K562 (cell line): ENCODE data around the gene U2AF1L4. TPM values are rescaled to one million over a fixed set of nuclear protein-coding genes. Genes with fewer than 3 reads are reported as not detected.

Experiments
- FIP1L1 ChIP-seq: fragments of 200-400 bp; formaldehyde crosslinking; IDR thresholded peaks from 2 replicates; pipeline ENCODE4 v1.6.1; 2018; ENCODE audit warnings: mild to moderate bottlenecking, low read depth, low read length; ENCODE audit not compliant: poor library complexity, severe bottlenecking
- FOS ChIP-seq: IDR thresholded peaks from 3 replicates; pipeline ENCODE4 v1.6.1; 2011; ENCODE audit not compliant: insufficient read length; ENCODE audit errors: extremely low read depth
- FOXM1 ChIP-seq, 2 experiments: fragments of 450-650 bp in 1 of 2; sonication (generic) in 1 of 2; formaldehyde crosslinking in 1 of 2; IDR thresholded peaks; 2 replicates each; pipeline versions ENCODE4 v1.6.1 to v1.9.0; 2017 to 2022; ENCODE audit warnings: low read depth in 2 of 2, mild to moderate bottlenecking in 2 of 2, missing genetic modification reagents in 1 of 2, moderate library complexity in 1 of 2
- GABPB1 ChIP-seq: sonication (generic); formaldehyde crosslinking; IDR thresholded peaks from 2 replicates; pipeline ENCODE4 v1.8.0; 2022; ENCODE audit warnings: mild to moderate bottlenecking, missing genetic modification reagents
- NFATC3 ChIP-seq: fragments of 450-650 bp; IDR thresholded peaks from 2 replicates; pipeline ENCODE4 v1.6.1; 2017; ENCODE audit warnings: mild to moderate bottlenecking
- PPARD ChIP-seq: fragments of 250-450 bp; sonication (Bioruptor Pico); IDR thresholded peaks from 2 replicates; pipeline ENCODE4 v1.8.0; 2022; ENCODE audit warnings: inconsistent platforms, mild to moderate bottlenecking, moderate library complexity
- SMAD1 ChIP-seq: fragments of 150-350 bp; IDR thresholded peaks from 2 replicates; pipeline ENCODE4 v1.6.1; 2014; ENCODE audit warnings: low read length, low read depth; ENCODE audit not compliant: partially characterized antibody
- SRSF9 ChIP-seq: fragments of 200-400 bp; formaldehyde crosslinking; IDR thresholded peaks from 2 replicates; pipeline ENCODE4 v1.6.1; 2017; ENCODE audit warnings: low read depth, low read length, borderline replicate concordance
- ZKSCAN8 ChIP-seq: fragments of 200-800 bp; sonication (Bioruptor generic); IDR thresholded peaks from 2 replicates; pipeline ENCODE4 v1.6.1; 2016; ENCODE audit warnings: missing genetic modification characterization, missing compliant biosample characterization
- ZNF785 ChIP-seq: fragments of 250-450 bp; sonication (Bioruptor Pico); IDR thresholded peaks from 2 replicates; pipeline ENCODE4 v1.4.0; 2020; ENCODE audit warnings: mild to moderate bottlenecking
- polyA plus RNA-seq, 8 experiments: library from polyadenylated mRNA; depleted of rRNA in 4 of 8; stranded (reverse) in 5 of 8; unstranded in 3 of 8; fragments of >200 nt; fragmentation: Nextera tagmentation in 2 of 8; fragmentation: Illumina TruSeq in 1 of 8; extraction: Ambion mirVana in 2 of 8; extraction: Trizol in 1 of 8; gene quantifications; 2 replicates each; pipeline versions ENCODE4 v1.2.1 to v1.2.3, GENCODE V29; 2011 to 2014; ENCODE audit warnings: inconsistent platforms in 1 of 8, missing spikeins in 1 of 8
- total RNA-seq, 7 experiments: library from RNA; depleted of rRNA in 6 of 7; stranded (reverse); fragments of >200 nt in 6 of 7; fragmentation: Illumina TruSeq in 2 of 7; extraction: Trizol in 2 of 7; gene quantifications; 2 replicates each; pipeline versions ENCODE4 v1.2.1 to v1.2.3, GENCODE V29; 2011 to 2021; ENCODE audit warnings: low replicate concordance in 1 of 7
- TF ChIP-seq, protein P1 (sequence below): fragments of 250-450 bp; sonication (Bioruptor Pico); IDR thresholded peaks from 2 replicates; pipeline ENCODE4 v1.8.0; 2022; ENCODE audit warnings: moderate library complexity, mild to moderate bottlenecking, inconsistent platforms
- TF ChIP-seq, protein P2 (sequence below): sonication (generic); formaldehyde crosslinking; IDR thresholded peaks from 2 replicates; pipeline ENCODE4 v1.8.0; 2022; ENCODE audit warnings: missing genetic modification reagents, mild to moderate bottlenecking, borderline replicate concordance

The U2AF1L4 gene
- total and polyA plus RNA-seq, 9 of the 15 experiments (the other 6 are each of a cell fraction or from before 2014, with no cell fraction given): 8.4 to 19.5 (median 12.6) TPM

- TF ChIP-seq FOXM1 (IDR thresholded peaks at IDR 0.05; ENCODE audit: low read depth) (no peak), FOXM1 (CRISPR knock-in tag; IDR thresholded peaks at IDR 0.05; ENCODE audit: low read depth) (no peak), ZKSCAN8 (CRISPR knock-in tag) (no peak), FIP1L1 (no peak), PPARD (CRISPR knock-in tag) (no peak), ZNF785 (CRISPR knock-in tag) (no peak), SMAD1 (no peak), GABPB1 (CRISPR knock-in tag) (no peak), FOS (no peak), SRSF9 (no peak), NFATC3 (no peak)
- TF ChIP-seq, protein P1, sequence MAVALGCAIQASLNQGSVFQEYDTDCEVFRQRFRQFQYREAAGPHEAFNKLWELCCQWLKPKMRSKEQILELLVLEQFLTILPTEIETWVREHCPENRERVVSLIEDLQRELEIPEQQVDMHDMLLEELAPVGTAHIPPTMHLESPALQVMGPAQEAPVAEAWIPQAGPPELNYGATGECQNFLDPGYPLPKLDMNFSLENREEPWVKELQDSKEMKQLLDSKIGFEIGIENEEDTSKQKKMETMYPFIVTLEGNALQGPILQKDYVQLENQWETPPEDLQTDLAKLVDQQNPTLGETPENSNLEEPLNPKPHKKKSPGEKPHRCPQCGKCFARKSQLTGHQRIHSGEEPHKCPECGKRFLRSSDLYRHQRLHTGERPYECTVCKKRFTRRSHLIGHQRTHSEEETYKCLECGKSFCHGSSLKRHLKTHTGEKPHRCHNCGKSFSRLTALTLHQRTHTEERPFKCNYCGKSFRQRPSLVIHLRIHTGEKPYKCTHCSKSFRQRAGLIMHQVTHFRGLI (CRISPR knock-in tag): no peak
- TF ChIP-seq, protein P2, sequence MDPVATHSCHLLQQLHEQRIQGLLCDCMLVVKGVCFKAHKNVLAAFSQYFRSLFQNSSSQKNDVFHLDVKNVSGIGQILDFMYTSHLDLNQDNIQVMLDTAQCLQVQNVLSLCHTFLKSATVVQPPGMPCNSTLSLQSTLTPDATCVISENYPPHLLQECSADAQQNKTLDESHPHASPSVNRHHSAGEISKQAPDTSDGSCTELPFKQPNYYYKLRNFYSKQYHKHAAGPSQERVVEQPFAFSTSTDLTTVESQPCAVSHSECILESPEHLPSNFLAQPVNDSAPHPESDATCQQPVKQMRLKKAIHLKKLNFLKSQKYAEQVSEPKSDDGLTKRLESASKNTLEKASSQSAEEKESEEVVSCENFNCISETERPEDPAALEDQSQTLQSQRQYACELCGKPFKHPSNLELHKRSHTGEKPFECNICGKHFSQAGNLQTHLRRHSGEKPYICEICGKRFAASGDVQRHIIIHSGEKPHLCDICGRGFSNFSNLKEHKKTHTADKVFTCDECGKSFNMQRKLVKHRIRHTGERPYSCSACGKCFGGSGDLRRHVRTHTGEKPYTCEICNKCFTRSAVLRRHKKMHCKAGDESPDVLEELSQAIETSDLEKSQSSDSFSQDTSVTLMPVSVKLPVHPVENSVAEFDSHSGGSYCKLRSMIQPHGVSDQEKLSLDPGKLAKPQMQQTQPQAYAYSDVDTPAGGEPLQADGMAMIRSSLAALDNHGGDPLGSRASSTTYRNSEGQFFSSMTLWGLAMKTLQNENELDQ (CRISPR knock-in tag): no peak
Measured at GRCh38 chr19:35766571-35767104, 21.4 kb upstream of the U2AF1L4 start (continued).
